ENCODE data around the gene RAPGEF5.

Gene RAPGEF5

DNA sequence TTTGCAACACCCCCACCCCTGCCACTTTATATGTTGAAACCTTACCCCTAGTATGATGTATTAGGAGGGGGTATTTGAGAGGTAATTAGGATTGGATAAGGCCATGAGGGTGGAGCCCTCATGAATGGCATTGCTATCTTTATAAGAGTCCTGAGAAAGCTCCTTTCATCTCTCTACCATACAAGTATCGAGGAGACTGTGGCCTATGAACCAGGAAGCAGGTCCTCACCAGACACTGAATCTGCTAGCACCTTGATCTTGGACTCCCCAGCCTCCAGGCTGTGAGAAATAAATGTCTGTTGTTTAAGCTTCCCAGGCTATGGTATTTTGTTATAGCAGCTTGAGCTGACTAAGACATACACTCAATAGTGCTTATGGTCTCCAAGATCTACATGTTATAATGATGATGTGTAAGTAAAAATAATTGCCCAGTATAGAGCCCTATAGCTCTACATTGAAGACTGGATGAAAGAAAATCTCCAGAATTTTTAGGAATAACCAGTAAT is 188.8 kb downstream of the RAPGEF5 start:
- H3K9me3 ChIP-seq (ENCODE audit: low read length), result no peaks in the 10 kb centered on the region
- H3K4me3 ChIP-seq (ENCODE audit: low read length), result no peak overlapping the region
- no peaks in the 10 kb centered on the region for H3K36me3 ChIP-seq (ENCODE audit: insufficient read depth, low read length)
- H2AFZ ChIP-seq (ENCODE audit: low read depth, low read length), result no peak overlapping the region
- H3K4me1 ChIP-seq (ENCODE audit: insufficient read depth, low read length), result no peaks in the 10 kb centered on the region
- no peaks in the 10 kb centered on the region for H3K27me3 ChIP-seq (ENCODE audit: insufficient read depth, low read length)

- H3K4me3 ChIP-seq (ENCODE audit: low read length), result no peak overlapping the region
- no peaks in the 10 kb centered on the region for H3K27me3 ChIP-seq (ENCODE audit: insufficient read depth, low read length)
- no peak overlapping the region for H2AFZ ChIP-seq (ENCODE audit: low read depth, low read length)
- no peaks in the 10 kb centered on the region for H3K9me3 ChIP-seq (ENCODE audit: low read length)
- no peaks in the 10 kb centered on the region for H3K36me3 ChIP-seq (ENCODE audit: insufficient read depth, low read length)
- no peaks in the 10 kb centered on the region for H3K4me1 ChIP-seq (ENCODE audit: insufficient read depth, low read length)
Measured at GRCh38 chr7:22167482-22167881, 189.5 kb downstream of the RAPGEF5 start.

DNA sequence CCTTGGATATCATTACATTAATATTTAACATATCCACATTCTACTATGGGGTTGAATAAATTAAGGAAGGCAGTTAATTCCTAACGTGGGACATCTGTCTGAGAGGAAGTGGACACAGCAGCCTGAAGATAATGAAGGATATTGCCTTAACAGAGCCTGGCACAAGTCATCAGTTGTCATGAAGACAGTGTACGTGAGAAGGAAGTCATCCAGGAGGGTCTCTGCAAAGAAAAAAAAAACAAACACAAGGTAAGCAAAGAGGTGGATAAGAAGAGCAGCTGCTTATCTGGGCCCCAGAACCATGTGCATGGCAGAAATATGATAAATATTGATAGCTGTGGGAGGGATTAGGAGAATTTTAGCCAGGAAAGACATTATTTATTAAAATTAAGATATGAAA is 190.0 kb downstream of the RAPGEF5 start:
- H2AFZ ChIP-seq (ENCODE audit: low read depth, low read length), result no peak overlapping the region
- no peaks in the 10 kb centered on the region for H3K36me3 ChIP-seq (ENCODE audit: insufficient read depth, low read length)
- H3K27me3 ChIP-seq (ENCODE audit: insufficient read depth, low read length), result no peaks in the 10 kb centered on the region
- no peaks in the 10 kb centered on the region for H3K9me3 ChIP-seq (ENCODE audit: low read length)
- H3K4me1 ChIP-seq (ENCODE audit: insufficient read depth, low read length), result no peaks in the 10 kb centered on the region
- H3K4me3 ChIP-seq (ENCODE audit: low read length), result no peak overlapping the region

DNA sequence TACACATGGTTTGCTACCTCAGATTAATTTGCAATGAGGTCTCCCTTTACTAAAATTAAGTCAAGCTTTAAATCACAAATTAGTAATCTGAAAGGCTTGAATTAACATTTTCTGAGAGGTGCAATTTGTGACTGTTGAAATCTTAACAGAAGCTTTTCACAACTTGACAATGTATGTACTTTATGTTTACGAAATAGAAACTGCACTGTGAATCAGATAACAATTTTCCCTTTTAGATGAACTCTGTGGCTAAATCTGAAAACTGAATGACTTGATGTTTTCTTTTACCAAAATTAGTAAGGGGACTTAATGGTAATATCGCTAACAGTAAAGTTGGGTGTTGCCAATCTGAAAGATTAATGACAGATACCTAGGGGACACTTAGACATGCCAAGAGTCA is 197.6 kb downstream of the RAPGEF5 start:
- Histone ChIP-seq H3K9me3 (ENCODE audit: low read length) (no peaks in the 10 kb centered on the region), H3K4me1 (ENCODE audit: insufficient read depth, low read length) (peaks cover 12% of the 10 kb centered on the region), H3K36me3 (ENCODE audit: insufficient read depth, low read length) (no peaks in the 10 kb centered on the region), H3K27me3 (ENCODE audit: insufficient read depth, low read length) (no peaks in the 10 kb centered on the region), H3K4me3 (ENCODE audit: low read length) (no peak overlapping the region), H2AFZ (ENCODE audit: low read depth, low read length) (no peak overlapping the region)

DNA sequence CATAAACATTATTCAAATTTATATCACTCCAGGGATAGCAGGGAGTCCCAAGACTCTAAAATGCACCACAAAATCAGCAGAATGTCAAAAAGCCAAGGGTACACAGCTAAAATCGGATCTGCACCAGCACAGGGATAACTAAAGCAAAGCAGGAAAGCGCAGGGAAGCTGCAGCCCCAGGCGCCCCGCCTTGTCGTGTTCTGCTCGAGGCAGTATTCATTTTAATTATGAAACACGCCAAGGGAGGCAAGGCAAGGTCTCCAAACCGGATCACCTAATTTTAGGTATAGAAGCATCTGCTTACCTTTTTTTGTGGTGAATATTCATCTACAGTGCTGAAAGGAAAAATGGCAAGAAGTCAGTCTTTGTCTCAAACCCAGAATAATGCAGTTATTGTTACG is 199.4 kb downstream of the RAPGEF5 start:
- no peaks in the 10 kb centered on the region for H3K9me3 ChIP-seq (ENCODE audit: low read length)
- peaks cover 30% of the 10 kb centered on the region for H3K4me1 ChIP-seq (ENCODE audit: insufficient read depth, low read length)
- H3K27me3 ChIP-seq (ENCODE audit: insufficient read depth, low read length), result no peaks in the 10 kb centered on the region
- H3K36me3 ChIP-seq (ENCODE audit: insufficient read depth, low read length), result no peaks in the 10 kb centered on the region
- H2AFZ ChIP-seq (ENCODE audit: low read depth, low read length), result no peak overlapping the region
- no peak overlapping the region for H3K4me3 ChIP-seq (ENCODE audit: low read length)

GRCh38 chr7:22156205-22156604 is 200.7 kb downstream of the RAPGEF5 start:
- Histone ChIP-seq H3K4me3 (ENCODE audit: low read length) (no peak overlapping the region), H2AFZ (ENCODE audit: low read depth, low read length) (no peak overlapping the region), H3K4me1 (ENCODE audit: insufficient read depth, low read length) (peaks cover 31% of the 10 kb centered on the region), H3K36me3 (ENCODE audit: insufficient read depth, low read length) (no peaks in the 10 kb centered on the region), H3K27me3 (ENCODE audit: insufficient read depth, low read length) (no peaks in the 10 kb centered on the region), H3K9me3 (ENCODE audit: low read length) (no peaks in the 10 kb centered on the region)

- H3K27me3 ChIP-seq (ENCODE audit: insufficient read depth, low read length), result no peaks in the 10 kb centered on the region
- H2AFZ ChIP-seq (ENCODE audit: low read depth, low read length), result no peak overlapping the region
- H3K36me3 ChIP-seq (ENCODE audit: insufficient read depth, low read length), result no peaks in the 10 kb centered on the region
- peak overlapping the region; percentile 13 for H3K4me3 ChIP-seq (ENCODE audit: low read length)
- peaks cover 31% of the 10 kb centered on the region for H3K4me1 ChIP-seq (ENCODE audit: insufficient read depth, low read length)
- no peaks in the 10 kb centered on the region for H3K9me3 ChIP-seq (ENCODE audit: low read length)
Measured at GRCh38 chr7:22154143-22154529, 202.8 kb downstream of the RAPGEF5 start.

- Histone ChIP-seq H3K36me3 (ENCODE audit: insufficient read depth, low read length) (no peaks in the 10 kb centered on the region), H3K4me1 (ENCODE audit: insufficient read depth, low read length) (peaks cover 31% of the 10 kb centered on the region), H3K27me3 (ENCODE audit: insufficient read depth, low read length) (no peaks in the 10 kb centered on the region), H2AFZ (ENCODE audit: low read depth, low read length) (no peak overlapping the region), H3K4me3 (ENCODE audit: low read length) (peak overlapping the region; percentile 13), H3K9me3 (ENCODE audit: low read length) (no peaks in the 10 kb centered on the region)
Measured at GRCh38 chr7:22153432-22154142, 203.4 kb downstream of the RAPGEF5 start.

- H3K36me3 ChIP-seq (ENCODE audit: insufficient read depth, low read length), result no peaks in the 10 kb centered on the region
- H3K27me3 ChIP-seq (ENCODE audit: insufficient read depth, low read length), result no peaks in the 10 kb centered on the region
- peaks cover 31% of the 10 kb centered on the region for H3K4me1 ChIP-seq (ENCODE audit: insufficient read depth, low read length)
- H3K9me3 ChIP-seq (ENCODE audit: low read length), result no peaks in the 10 kb centered on the region
- H2AFZ ChIP-seq (ENCODE audit: low read depth, low read length), result no peak overlapping the region
- H3K4me3 ChIP-seq (ENCODE audit: low read length), result no peak overlapping the region
Measured at GRCh38 chr7:22152690-22153089, 204.3 kb downstream of the RAPGEF5 start.

DNA sequence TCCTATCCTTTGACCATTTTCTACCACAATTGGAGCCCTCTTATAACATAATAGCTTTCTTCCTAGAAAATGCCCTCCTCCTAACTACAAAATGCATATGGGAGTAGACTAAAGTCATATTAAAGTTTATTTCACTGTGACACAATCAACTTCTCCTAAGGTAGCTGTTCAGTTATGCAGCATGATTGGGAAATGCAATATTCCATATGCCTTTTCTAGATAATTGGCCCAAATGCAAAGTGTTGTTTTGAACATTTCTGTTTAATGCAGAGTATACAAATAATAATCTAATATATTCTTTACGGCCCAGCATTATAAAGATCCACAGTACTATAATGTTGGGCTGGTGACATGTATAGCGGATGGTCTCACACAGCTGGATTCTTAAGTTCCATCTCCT is 205.1 kb downstream of the RAPGEF5 start:
- peaks cover 35% of the 10 kb centered on the region for H3K4me1 ChIP-seq (ENCODE audit: insufficient read depth, low read length)
- no peaks in the 10 kb centered on the region for H3K36me3 ChIP-seq (ENCODE audit: insufficient read depth, low read length)
- H3K27me3 ChIP-seq (ENCODE audit: insufficient read depth, low read length), result no peaks in the 10 kb centered on the region
- no peak overlapping the region for H3K4me3 ChIP-seq (ENCODE audit: low read length)
- H3K9me3 ChIP-seq (ENCODE audit: low read length), result no peaks in the 10 kb centered on the region
- no peak overlapping the region for H2AFZ ChIP-seq (ENCODE audit: low read depth, low read length)

DNA sequence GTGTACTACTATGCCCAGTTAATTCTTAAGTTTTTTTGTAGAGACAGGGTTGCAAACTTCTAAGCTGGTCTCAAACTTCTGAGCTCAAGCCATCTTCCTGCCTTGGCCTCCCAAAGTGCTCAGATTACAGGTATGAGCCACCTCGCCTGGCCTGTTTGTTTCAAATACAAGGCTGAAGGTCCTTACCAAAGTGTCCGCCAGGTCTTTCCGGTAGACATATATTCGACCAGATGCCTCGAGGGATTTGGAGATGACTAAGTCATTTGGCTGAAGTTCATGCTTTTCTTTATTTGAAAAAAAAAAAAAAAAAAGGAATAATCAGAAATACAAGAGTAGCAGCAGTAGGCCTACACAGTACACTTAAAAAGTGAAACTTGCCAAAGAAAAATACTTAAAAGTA is 206.7 kb downstream of the RAPGEF5 start:
- Histone ChIP-seq H3K27me3 (ENCODE audit: insufficient read depth, low read length) (no peaks in the 10 kb centered on the region), H3K4me3 (ENCODE audit: low read length) (no peak overlapping the region), H3K9me3 (ENCODE audit: low read length) (no peaks in the 10 kb centered on the region), H3K4me1 (ENCODE audit: insufficient read depth, low read length) (peaks cover 33% of the 10 kb centered on the region), H2AFZ (ENCODE audit: low read depth, low read length) (no peak overlapping the region), H3K36me3 (ENCODE audit: insufficient read depth, low read length) (no peaks in the 10 kb centered on the region)

- no peak overlapping the region for H3K4me3 ChIP-seq (ENCODE audit: low read length)
Measured at GRCh38 chr7:22147868-22148267, 209.1 kb downstream of the RAPGEF5 start.

GRCh38 chr7:22146961-22147512 is 209.9 kb downstream of the RAPGEF5 start:
- no peaks in the 10 kb centered on the region for H3K9me3 ChIP-seq (ENCODE audit: low read length)
- peaks cover 17% of the 10 kb centered on the region for H3K4me1 ChIP-seq (ENCODE audit: insufficient read depth, low read length)
- no peaks in the 10 kb centered on the region for H3K27me3 ChIP-seq (ENCODE audit: insufficient read depth, low read length)
- no peaks in the 10 kb centered on the region for H3K36me3 ChIP-seq (ENCODE audit: insufficient read depth, low read length)
- no peak overlapping the region for H3K4me3 ChIP-seq (ENCODE audit: low read length)
- no peak overlapping the region for H2AFZ ChIP-seq (ENCODE audit: low read depth, low read length)

More at GRCh38 chr7:22147868-22148267, 209.1 kb downstream of the RAPGEF5 start:
- peaks cover 15% of the 10 kb centered on the region for H3K4me1 ChIP-seq (ENCODE audit: insufficient read depth, low read length)
- H3K27me3 ChIP-seq (ENCODE audit: insufficient read depth, low read length), result no peaks in the 10 kb centered on the region
- H3K9me3 ChIP-seq (ENCODE audit: low read length), result no peaks in the 10 kb centered on the region
- no peak overlapping the region for H2AFZ ChIP-seq (ENCODE audit: low read depth, low read length)
- no peaks in the 10 kb centered on the region for H3K36me3 ChIP-seq (ENCODE audit: insufficient read depth, low read length)

GRCh38 chr7:22144950-22145349 is 212.0 kb downstream of the RAPGEF5 start:
- H3K4me1 ChIP-seq (ENCODE audit: insufficient read depth, low read length), result peaks cover 26% of the 10 kb centered on the region
- no peak overlapping the region for H2AFZ ChIP-seq (ENCODE audit: low read depth, low read length)
- H3K27me3 ChIP-seq (ENCODE audit: insufficient read depth, low read length), result no peaks in the 10 kb centered on the region
- no peak overlapping the region for H3K4me3 ChIP-seq (ENCODE audit: low read length)
- H3K9me3 ChIP-seq (ENCODE audit: low read length), result no peaks in the 10 kb centered on the region
- no peaks in the 10 kb centered on the region for H3K36me3 ChIP-seq (ENCODE audit: insufficient read depth, low read length)
